Astrocyte (in vitro differentiated cells and primary cell): Measurements from ENCODE around the gene SRGAP1. TPM values are rescaled to one million over a fixed set of nuclear protein-coding genes. Genes with fewer than 3 reads are reported as not detected.

Source experiments
- DNase-seq: peaks from one replicate; pipeline ENCODE4 v3.0.0-alpha.2; 2010; ENCODE audit warnings: low read depth
- FAIRE-seq: peaks from 2 replicates; lab custom pipeline; 2011; peaks lifted over from hg19 to GRCh38; lab: Jason Lieb, UNC
- H2AFZ ChIP-seq: 2 replicates; pipeline ENCODE4 v1.6.0; 2012; ENCODE audit warnings: low read depth, low read length, inconsistent platforms
- H3K27ac ChIP-seq: 2 replicates; pipeline ENCODE4 v1.5.1; 2011; ENCODE audit warnings: low read depth, low read length, inconsistent platforms
- H3K27me3 ChIP-seq: 2 replicates; pipeline ENCODE4 v1.6.0; 2011; ENCODE audit warnings: low read length, inconsistent platforms; ENCODE audit not compliant: insufficient read depth
- H3K36me3 ChIP-seq: 2 replicates; pipeline ENCODE4 v1.5.1; 2011; ENCODE audit warnings: low read length, inconsistent platforms; ENCODE audit not compliant: insufficient read depth
- H3K4me1 ChIP-seq: 2 replicates; pipeline ENCODE4 v1.5.1; 2011; ENCODE audit warnings: low read length, inconsistent platforms; ENCODE audit not compliant: insufficient read depth
- H3K4me2 ChIP-seq: 2 replicates; pipeline ENCODE4 v1.6.0; 2012; ENCODE audit warnings: low read length, inconsistent platforms
- H3K4me3 ChIP-seq: 2 replicates; pipeline ENCODE4 v1.5.1; 2011; ENCODE audit warnings: low read depth, mild to moderate bottlenecking, low read length, inconsistent platforms; ENCODE audit not compliant: insufficient read depth
- H3K79me2 ChIP-seq: 2 replicates; pipeline ENCODE4 v1.6.0; 2012; ENCODE audit warnings: mild to moderate bottlenecking, low read length, inconsistent platforms; ENCODE audit not compliant: insufficient read depth
- H3K9ac ChIP-seq: 2 replicates; pipeline ENCODE4 v1.6.0; 2012; ENCODE audit warnings: mild to moderate bottlenecking, low read length, inconsistent platforms
- H3K9me3 ChIP-seq: 2 replicates; pipeline ENCODE4 v1.5.1; 2012; ENCODE audit warnings: low read depth, mild to moderate bottlenecking, low read length, inconsistent platforms; ENCODE audit not compliant: insufficient read depth
- H4K20me1 ChIP-seq: 2 replicates; pipeline ENCODE4 v1.6.0; 2012; ENCODE audit warnings: low read length, inconsistent platforms; ENCODE audit not compliant: insufficient read depth
- H3K27ac Mint-ChIP-seq: one replicate; pipeline ENCODE4 v1.8.0; 2021; ENCODE audit warnings: mild to moderate bottlenecking, mixed read lengths; ENCODE audit not compliant: unreplicated experiment
- H3K27me3 Mint-ChIP-seq: one replicate; pipeline ENCODE4 v1.8.0; 2021; ENCODE audit warnings: low read depth, mixed read lengths; ENCODE audit not compliant: unreplicated experiment
- H3K36me3 Mint-ChIP-seq: one replicate; pipeline ENCODE4 v1.8.0; 2021; ENCODE audit warnings: low read depth, mixed read lengths; ENCODE audit not compliant: unreplicated experiment
- H3K4me1 Mint-ChIP-seq: one replicate; pipeline ENCODE4 v1.8.0; 2021; ENCODE audit warnings: low read depth, mixed read lengths; ENCODE audit not compliant: unreplicated experiment
- H3K4me3 Mint-ChIP-seq: one replicate; pipeline ENCODE4 v1.8.0; 2021; ENCODE audit warnings: mild to moderate bottlenecking, moderate library complexity, mixed read lengths; ENCODE audit not compliant: unreplicated experiment
- H3K9me3 Mint-ChIP-seq: one replicate; pipeline ENCODE4 v1.8.0; 2021; ENCODE audit warnings: mild to moderate bottlenecking, mixed read lengths; ENCODE audit not compliant: unreplicated experiment
- CTCF ChIP-seq: IDR thresholded peaks from 2 replicates; pipeline ENCODE4 v1.5.1; 2011; ENCODE audit warnings: low read depth, mild to moderate bottlenecking, inconsistent platforms, low read length, moderate library complexity; ENCODE audit not compliant: insufficient read depth
- EZH2 ChIP-seq: IDR thresholded peaks from 2 replicates; pipeline ENCODE4 v1.6.1; 2012; ENCODE audit warnings: mild to moderate bottlenecking, low read length, inconsistent platforms; ENCODE audit not compliant: insufficient read depth
- total RNA-seq: library from RNA; stranded (reverse); gene quantifications from 2 replicates; pipeline ENCODE4 v1.2.1, GENCODE V29; 2021

The SRGAP1 gene
- total RNA-seq, 1 donor from 2014 or later, result 15.2 TPM

DNA sequence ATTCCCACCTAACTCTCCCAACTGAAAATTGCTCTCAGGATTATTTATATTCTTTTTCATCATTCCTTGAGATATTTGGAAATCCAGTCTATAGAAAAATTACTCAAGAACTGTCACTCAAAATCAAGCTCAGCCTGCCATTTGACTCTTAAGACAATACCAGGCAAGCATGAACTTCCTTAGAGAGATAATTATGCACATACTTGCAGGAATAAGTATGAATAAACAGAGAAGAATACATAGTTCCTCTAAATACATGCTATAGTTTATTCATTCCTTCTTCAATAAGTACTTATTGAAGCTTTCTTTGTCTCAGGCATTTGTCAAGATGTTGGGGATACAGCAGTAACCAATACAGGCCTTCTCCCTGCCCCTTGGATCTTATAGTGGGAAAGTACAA is 154.1 kb downstream of the SRGAP1 start:
- Mint-ChIP-seq H3K27me3 (no peaks in the 10 kb centered on the region), H3K4me3 (no peak overlapping the region), H3K27ac (no peak overlapping the region), H3K36me3 (peaks cover 16% of the 10 kb centered on the region), H3K4me1 (peaks cover 16% of the 10 kb centered on the region), H3K9me3 (peaks cover 4% of the 10 kb centered on the region)
- Histone ChIP-seq H2AFZ (no peak overlapping the region), H3K4me3 (no peak overlapping the region), H3K36me3 (no peaks in the 10 kb centered on the region), H3K27ac (no peak overlapping the region), H3K27me3 (no peaks in the 10 kb centered on the region), H3K4me1 (no peaks in the 10 kb centered on the region), H4K20me1 (peaks cover 4% of the 10 kb centered on the region), H3K9ac (no peak overlapping the region), H3K4me2 (no peak overlapping the region), H3K79me2 (no peaks in the 10 kb centered on the region), H3K9me3 (no peaks in the 10 kb centered on the region)
- FAIRE-seq (no peak), DNase-seq (no peak)
- TF ChIP-seq EZH2, result no peak
- TF ChIP-seq CTCF, result no peak

- no peaks in the 10 kb centered on the region for H3K27me3 ChIP-seq
- FAIRE-seq, result no peak
Measured at GRCh38 chr12:63999853-64000252, 155.4 kb downstream of the SRGAP1 start.

More at GRCh38 chr12:63999853-64000252, 155.4 kb downstream of the SRGAP1 start:
- TF ChIP-seq CTCF (no peak), EZH2 (no peak)
- Mint-ChIP-seq H3K36me3 (peaks cover 16% of the 10 kb centered on the region), H3K9me3 (peaks cover 4% of the 10 kb centered on the region), H3K27me3 (no peaks in the 10 kb centered on the region), H3K4me3 (no peak overlapping the region), H3K4me1 (peaks cover 9% of the 10 kb centered on the region), H3K27ac (peak overlapping the region; percentile 23)
- H3K27ac ChIP-seq, result no peak overlapping the region
- H3K79me2 ChIP-seq, result no peaks in the 10 kb centered on the region
- H2AFZ ChIP-seq, result no peak overlapping the region
- no peaks in the 10 kb centered on the region for H3K9me3 ChIP-seq
- H3K4me3 ChIP-seq, result no peak overlapping the region
- no peaks in the 10 kb centered on the region for H3K4me1 ChIP-seq
- H3K9ac ChIP-seq, result no peak overlapping the region
- H3K36me3 ChIP-seq, result no peaks in the 10 kb centered on the region
- no peak for DNase-seq
- H4K20me1 ChIP-seq, result peaks cover 4% of the 10 kb centered on the region
- no peak overlapping the region for H3K4me2 ChIP-seq
